Measurements from ENCODE around the gene GDF9.

GDF9 gene

GRCh38 chr5:132866342-132867045, at the start of gene GDF9, which contains the start of gene UQCRQ:
Gene GDF9 (minus strand): TSS chr5:132866469. CDS start chr5:132864533, 1,936 bp downstream.
Gene UQCRQ (plus strand): TSS chr5:132866642. CDS start chr5:132866882, 240 bp downstream.
- H3K4me3 ChIP-seq (ENCODE audit: low read depth, low read length) = peak within 1 kb of the TSS; percentile 94
- peak; percentile 99 for DNase-seq (ENCODE audit: low read depth)
- TF ChIP-seq POLR2A (IDR thresholded peaks at IDR 0.05; ENCODE audit: extremely low read depth, insufficient read length) (peak; percentile 93), MAX (IDR thresholded peaks at IDR 0.05; ENCODE audit: low read depth, low read length) (peak; percentile 53), MYC (IDR thresholded peaks at IDR 0.05; ENCODE audit: low read depth, low read length) (peak; percentile 75), CTCF (IDR thresholded peaks at IDR 0.05; ENCODE audit: low read depth, low read length) (peak; percentile 23)

- peak; percentile 48 for DNase-seq (ENCODE audit: low read depth)
- TF ChIP-seq CTCF (IDR thresholded peaks at IDR 0.05; ENCODE audit: low read depth, low read length) (no peak), POLR2A (IDR thresholded peaks at IDR 0.05; ENCODE audit: extremely low read depth, insufficient read length) (no peak), MYC (IDR thresholded peaks at IDR 0.05; ENCODE audit: low read depth, low read length) (no peak), MAX (IDR thresholded peaks at IDR 0.05; ENCODE audit: low read depth, low read length) (no peak)
- no peak overlapping the region for H3K4me3 ChIP-seq (ENCODE audit: low read depth, low read length)
These were observed 49.4 kb upstream of the GDF9 start for GRCh38 chr5:132915681-132916080.

GRCh38 chr5:132909702-132910101, 43.4 kb upstream of the GDF9 start:
- TF ChIP-seq MYC (IDR thresholded peaks at IDR 0.05; ENCODE audit: low read depth, low read length) (no peak), MAX (IDR thresholded peaks at IDR 0.05; ENCODE audit: low read depth, low read length) (no peak), POLR2A (IDR thresholded peaks at IDR 0.05; ENCODE audit: extremely low read depth, insufficient read length) (no peak), CTCF (IDR thresholded peaks at IDR 0.05; ENCODE audit: low read depth, low read length) (no peak)
- no peak overlapping the region for H3K4me3 ChIP-seq (ENCODE audit: low read depth, low read length)
- no peak for DNase-seq (ENCODE audit: low read depth)

- DNase-seq (ENCODE audit: low read depth) = no peak
- H3K4me3 ChIP-seq (ENCODE audit: low read depth, low read length) = no peak overlapping the region
- TF ChIP-seq CTCF (IDR thresholded peaks at IDR 0.05; ENCODE audit: low read depth, low read length) (no peak), MYC (IDR thresholded peaks at IDR 0.05; ENCODE audit: low read depth, low read length) (no peak), POLR2A (IDR thresholded peaks at IDR 0.05; ENCODE audit: extremely low read depth, insufficient read length) (no peak), MAX (IDR thresholded peaks at IDR 0.05; ENCODE audit: low read depth, low read length) (no peak)
These were observed 40.9 kb upstream of the GDF9 start for GRCh38 chr5:132907161-132907560.

GRCh38 chr5:132905938-132906337, 39.7 kb upstream of the GDF9 start:
- TF ChIP-seq MAX (IDR thresholded peaks at IDR 0.05; ENCODE audit: low read depth, low read length) (no peak), CTCF (IDR thresholded peaks at IDR 0.05; ENCODE audit: low read depth, low read length) (no peak), POLR2A (IDR thresholded peaks at IDR 0.05; ENCODE audit: extremely low read depth, insufficient read length) (no peak), MYC (IDR thresholded peaks at IDR 0.05; ENCODE audit: low read depth, low read length) (no peak)
- peak; percentile 8 for DNase-seq (ENCODE audit: low read depth)
- H3K4me3 ChIP-seq (ENCODE audit: low read depth, low read length) = no peak overlapping the region
